ENCODE results near the gene MRTFA. TPM values are rescaled to one million over a fixed set of nuclear protein-coding genes. Genes with fewer than 3 reads are reported as not detected.
A peak's percentile ranks its signal among the peaks of the same experiment; 100 is the strongest.

Gene MRTFA
- total RNA-seq, 6 donors from 2014 or later = 47.9 to 178 (median 61.3) TPM

- peaks cover 5 to 14% (median 7%) of the 10 kb centered on the region in 4 donors for H3K4me1 ChIP-seq
- no peaks in the 10 kb centered on the region for H3K27me3 ChIP-seq
- DNase-seq (peak in 1 of 2 donors; percentile 72), ATAC-seq (ENCODE audit: low FRiP score in 2 of 2) (no peak)
- H3K4me3 ChIP-seq = no peak overlapping the region
- H3K27ac ChIP-seq = no peak overlapping the region
- TF ChIP-seq EP300 (IDR thresholded peaks at IDR 0.05) = no peak
- no peak for TF ChIP-seq CTCF (IDR thresholded peaks at IDR 0.05)
- TF ChIP-seq POLR2AphosphoS5 (IDR thresholded peaks at IDR 0.05) = no peak
- no peak for TF ChIP-seq POLR2A (IDR thresholded peaks at IDR 0.05)
- H3K36me3 ChIP-seq = peaks cover 19 to 96% (median 90%) of the 10 kb centered on the region in 4 donors
- WGBS, 2 donors = 94 to 97% methylated on average over 10 to 18 of the region's 18 CpGs
- H3K9me3 ChIP-seq = no peaks in the 10 kb centered on the region
These were observed 216.0 kb downstream of the MRTFA start for GRCh38 chr22:40420341-40421081.

GRCh38 chr22:40419718-40420117 is 216.8 kb downstream of the MRTFA start:
- peaks cover 19 to 88% (median 84%) of the 10 kb centered on the region in 4 donors for H3K36me3 ChIP-seq
- no peaks in the 10 kb centered on the region for H3K9me3 ChIP-seq
- no peak overlapping the region for H3K4me3 ChIP-seq
- no peak overlapping the region for H3K27ac ChIP-seq
- H3K4me1 ChIP-seq = peaks cover 6 to 19% (median 12%) of the 10 kb centered on the region in 4 donors
- ATAC-seq (ENCODE audit: low FRiP score in 2 of 2) = no peak
- DNase-seq = no peak
- WGBS, 2 donors = 87 to 92% methylated on average over 7 to 8 of the region's 8 CpGs
- H3K27me3 ChIP-seq = no peaks in the 10 kb centered on the region
- no peak for TF ChIP-seq CTCF (IDR thresholded peaks at IDR 0.05)

GRCh38 chr22:40418366-40419201 is 217.9 kb downstream of the MRTFA start:
- H3K4me3 ChIP-seq = no peak overlapping the region

GRCh38 chr22:40417881-40418280 is 218.6 kb downstream of the MRTFA start:
- ATAC-seq (ENCODE audit: low FRiP score in 2 of 2) (no peak), DNase-seq (peak in 1 of 2 donors; percentile 36)
- Histone ChIP-seq H3K27ac (no peak overlapping the region), H3K4me1 (peaks cover 6 to 19% (median 12%) of the 10 kb centered on the region in 4 donors), H3K36me3 (peaks cover 18 to 70% (median 67%) of the 10 kb centered on the region in 4 donors), H3K4me3 (no peak overlapping the region), H3K27me3 (no peaks in the 10 kb centered on the region), H3K9me3 (no peaks in the 10 kb centered on the region)
- WGBS, 2 donors = 100% methylated on average over 1 to 5 of the region's 5 CpGs
- TF ChIP-seq EP300 (IDR thresholded peaks at IDR 0.05) = no peak

More at GRCh38 chr22:40418366-40419201, 217.9 kb downstream of the MRTFA start:
- Histone ChIP-seq H3K4me1 (peaks cover 6 to 19% (median 12%) of the 10 kb centered on the region in 4 donors), H3K27me3 (no peaks in the 10 kb centered on the region), H3K27ac (no peak overlapping the region), H3K36me3 (peaks cover 19 to 77% (median 73%) of the 10 kb centered on the region in 4 donors), H3K9me3 (no peaks in the 10 kb centered on the region)
- TF ChIP-seq POLR2AphosphoS5 (IDR thresholded peaks at IDR 0.05) = no peak
- TF ChIP-seq CTCF (IDR thresholded peaks at IDR 0.05) = no peak
- TF ChIP-seq EP300 (IDR thresholded peaks at IDR 0.05) = no peak
- TF ChIP-seq POLR2A (IDR thresholded peaks at IDR 0.05) = no peak
- DNase-seq (peak in 1 of 2 donors; percentile 73), ATAC-seq (ENCODE audit: low FRiP score in 2 of 2) (no peak)
- WGBS, 2 donors = 92 to 100% methylated on average over 3 to 17 of the region's 42 CpGs

- Histone ChIP-seq H3K27ac (no peak overlapping the region), H3K36me3 (peaks cover 14 to 65% (median 60%) of the 10 kb centered on the region in 4 donors), H3K27me3 (no peaks in the 10 kb centered on the region), H3K9me3 (no peaks in the 10 kb centered on the region), H3K4me1 (peaks cover 6 to 19% (median 12%) of the 10 kb centered on the region in 4 donors), H3K4me3 (no peak overlapping the region)
- ATAC-seq (ENCODE audit: low FRiP score in 2 of 2) (no peak), DNase-seq (peak in 1 of 2 donors; percentile 38)
- TF ChIP-seq CTCF (IDR thresholded peaks at IDR 0.05) = no peak
- TF ChIP-seq EP300 (IDR thresholded peaks at IDR 0.05) = no peak
- no peak for TF ChIP-seq POLR2A (IDR thresholded peaks at IDR 0.05)
- TF ChIP-seq POLR2AphosphoS5 (IDR thresholded peaks at IDR 0.05) = no peak
- WGBS, 2 donors = 90 to 95% methylated on average over 8 of the region's 8 CpGs
These were observed 219.5 kb downstream of the MRTFA start for GRCh38 chr22:40417041-40417440.
